Testis (tissue), 2 donors: ENCODE data around the gene SRGAP1.

Experiments
- POLR2A ChIP-seq: fragments of 450-650 bp; IDR thresholded peaks from one replicate; pipeline ENCODE4 v1.6.1; 2017; ENCODE audit warnings: antibody characterized with exemption, mild to moderate bottlenecking, moderate library complexity
- TF ChIP-seq, protein P1 (sequence below), 3 experiments: fragments of 450-650 bp in 2 of 3; fragments of 200-600 bp in 1 of 3; sonication (generic) in 1 of 3; IDR thresholded peaks; one replicate each; pipeline ENCODE4 v1.5.1; 2016 to 2019; ENCODE audit warnings: antibody characterized with exemption in 3 of 3, mild to moderate bottlenecking in 2 of 3, moderate library complexity in 1 of 3

GRCh38 chr12:64072916-64073575, 228.5 kb downstream of the SRGAP1 start:
- TF ChIP-seq, protein P1, sequence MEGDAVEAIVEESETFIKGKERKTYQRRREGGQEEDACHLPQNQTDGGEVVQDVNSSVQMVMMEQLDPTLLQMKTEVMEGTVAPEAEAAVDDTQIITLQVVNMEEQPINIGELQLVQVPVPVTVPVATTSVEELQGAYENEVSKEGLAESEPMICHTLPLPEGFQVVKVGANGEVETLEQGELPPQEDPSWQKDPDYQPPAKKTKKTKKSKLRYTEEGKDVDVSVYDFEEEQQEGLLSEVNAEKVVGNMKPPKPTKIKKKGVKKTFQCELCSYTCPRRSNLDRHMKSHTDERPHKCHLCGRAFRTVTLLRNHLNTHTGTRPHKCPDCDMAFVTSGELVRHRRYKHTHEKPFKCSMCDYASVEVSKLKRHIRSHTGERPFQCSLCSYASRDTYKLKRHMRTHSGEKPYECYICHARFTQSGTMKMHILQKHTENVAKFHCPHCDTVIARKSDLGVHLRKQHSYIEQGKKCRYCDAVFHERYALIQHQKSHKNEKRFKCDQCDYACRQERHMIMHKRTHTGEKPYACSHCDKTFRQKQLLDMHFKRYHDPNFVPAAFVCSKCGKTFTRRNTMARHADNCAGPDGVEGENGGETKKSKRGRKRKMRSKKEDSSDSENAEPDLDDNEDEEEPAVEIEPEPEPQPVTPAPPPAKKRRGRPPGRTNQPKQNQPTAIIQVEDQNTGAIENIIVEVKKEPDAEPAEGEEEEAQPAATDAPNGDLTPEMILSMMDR (IDR thresholded peaks at IDR 0.05) = no peak
- no peak for TF ChIP-seq POLR2A
